GM04503 (cell line): Measurements from ENCODE around the gene TIMM44.
"Not testable (repeated sequence)": the region's sequence is repeated elsewhere in the genome, so short reads cannot be mapped to it uniquely, and the experiment has no call there.

ENCODE experiments used
- DNase-seq: peaks from one replicate; pipeline ENCODE4 v3.0.0-alpha.2; 2012; ENCODE audit warnings: low read depth

TIMM44 gene

GRCh38 chr19:7976461-7976860, 33.0 kb upstream of the TIMM44 start:
- no peak for DNase-seq

- DNase-seq: no peak
Measured at GRCh38 chr19:7975037-7975436, 31.6 kb upstream of the TIMM44 start.

- DNase-seq: no peak
Measured at GRCh38 chr19:7973883-7974282, 30.4 kb upstream of the TIMM44 start.

GRCh38 chr19:7971553-7972520, 28.4 kb upstream of the TIMM44 start:
- no peak for DNase-seq

- DNase-seq: no peak
Measured at GRCh38 chr19:7970716-7971448, 27.4 kb upstream of the TIMM44 start.

GRCh38 chr19:7969555-7969939, 26.1 kb upstream of the TIMM44 start:
- DNase-seq: no peak

- no peak for DNase-seq
Measured at GRCh38 chr19:7968796-7969554, 25.5 kb upstream of the TIMM44 start.

- DNase-seq: no peak
Measured at GRCh38 chr19:7968008-7968795, 24.7 kb upstream of the TIMM44 start.

- no peak for DNase-seq
Measured at GRCh38 chr19:7965921-7966665, 22.6 kb upstream of the TIMM44 start.

GRCh38 chr19:7965259-7965841, 21.9 kb upstream of the TIMM44 start:
- no peak for DNase-seq

- no peak for DNase-seq
Measured at GRCh38 chr19:7963566-7963965, 20.1 kb upstream of the TIMM44 start.

GRCh38 chr19:7962644-7963268, 19.3 kb upstream of the TIMM44 start:
- no peak for DNase-seq

- no peak for DNase-seq
Measured at GRCh38 chr19:7961920-7962626, 18.6 kb upstream of the TIMM44 start.

- not testable (repeated sequence) for DNase-seq
Measured at GRCh38 chr19:7961082-7961481, 17.6 kb upstream of the TIMM44 start.

- DNase-seq: no peak
Measured at GRCh38 chr19:7959211-7959610, 15.7 kb upstream of the TIMM44 start.

GRCh38 chr19:7955696-7956095, 12.2 kb upstream of the TIMM44 start:
- no peak for DNase-seq

- DNase-seq: no peak
Measured at GRCh38 chr19:7953576-7953975, 10.1 kb upstream of the TIMM44 start.

- no peak for DNase-seq
Measured at GRCh38 chr19:7953060-7953459, 9.6 kb upstream of the TIMM44 start.

- no peak for DNase-seq
Measured at GRCh38 chr19:7947939-7948338, 4.5 kb upstream of the TIMM44 start.
